Gastrocnemius medialis (tissue), 4 donors: ENCODE data around the gene NTNG1.

Experiments used
- CTCF ChIP-seq, 5 experiments: fragments of 450-650 bp in 3 of 5; fragments of 200-600 bp in 2 of 5; sonication (generic) in 2 of 5; IDR thresholded peaks in 4 of 5; conservative IDR thresholded peaks in 1 of 5; 1 replicate in 4 of 5; 2 replicates in 1 of 5; pipeline ENCODE4 v1.5.1; 2016 to 2019; ENCODE audit warnings: antibody characterized with exemption in 5 of 5, mild to moderate bottlenecking in 3 of 5, moderate library complexity in 3 of 5
- POLR2A ChIP-seq, 2 donors: fragments of 450-650 bp; IDR thresholded peaks; one replicate each; pipeline ENCODE4 v1.6.1; 2017; ENCODE audit warnings: antibody characterized with exemption in 2 of 2, mild to moderate bottlenecking in 2 of 2, moderate library complexity in 2 of 2

- no peak for TF ChIP-seq CTCF (IDR thresholded peaks at IDR 0.05 in 4 of 5, conservative IDR thresholded peaks at IDR 0.05 in 1 of 5)
- no peak for TF ChIP-seq POLR2A (IDR thresholded peaks at IDR 0.05)
Measured at GRCh38 chr1:107344836-107345235, 204.0 kb downstream of the NTNG1 start.
